Panc1 (cell line): ENCODE data around the gene SRBD1. TPM values are rescaled to one million over a fixed set of nuclear protein-coding genes. Genes with fewer than 3 reads are reported as not detected.

Experiments used
- ATAC-seq: fragments of 200-7000 bp; cut with Tn5 transposase; 2 replicates; pipeline ENCODE4 v1.9.1; 2020; ENCODE audit warnings: mild to moderate bottlenecking, moderate library complexity
- BruUV-seq: library from RNA; stranded (reverse); fragments of 400-500 nt; replicated peaks from 2 replicates; lab custom pipeline; 2021; lab: Mats Ljungman, UMichigan
- CTCF ChIA-PET: fragments of 300-600 bp; sonication (Branson Sonifier 250); formaldehyde crosslinking; loops from one replicate; lab custom pipeline; 2022; ENCODE audit warnings: antibody characterized with exemption; lab: Charles Lee
- POLR2A ChIA-PET: fragments of 300-600 bp; sonication (Branson Sonifier 250); formaldehyde crosslinking; loops from one replicate; lab custom pipeline; 2022; ENCODE audit warnings: antibody characterized with exemption; lab: Charles Lee
- DNase-seq: peaks from one replicate; pipeline ENCODE4 v3.0.0-alpha.2; 2010; ENCODE audit warnings: low read depth, low spot score
- H3K27ac ChIP-seq: 2 replicates; pipeline ENCODE4 v1.5.1; 2011; ENCODE audit warnings: mild to moderate bottlenecking, low read length, inconsistent platforms
- H3K27me3 ChIP-seq: fragments of 200-500 bp; sonication (Bioruptor generic); 2 replicates; pipeline ENCODE4 v1.6.0; 2014; ENCODE audit warnings: low read length, inconsistent platforms; ENCODE audit not compliant: control insufficient read depth, insufficient read depth
- H3K36me3 ChIP-seq: fragments of 200-500 bp; sonication (Bioruptor generic); 2 replicates; pipeline ENCODE4 v1.5.1; 2014; ENCODE audit warnings: inconsistent platforms, mild to moderate bottlenecking, low read length, moderate library complexity; ENCODE audit not compliant: control insufficient read depth, insufficient read depth
- H3K4me1 ChIP-seq: 2 replicates; pipeline ENCODE4 v1.5.1; 2011; ENCODE audit warnings: inconsistent platforms, mild to moderate bottlenecking, low read length, moderate library complexity; ENCODE audit not compliant: control insufficient read depth, insufficient read depth
- H3K4me3 ChIP-seq, 2 experiments: 2 replicates each; pipeline ENCODE4 v1.5.1; 2011 to 2012; ENCODE audit warnings: low read depth in 2 of 2, low read length in 2 of 2, mild to moderate bottlenecking in 2 of 2, inconsistent platforms in 1 of 2, moderate library complexity in 1 of 2
- H3K9me3 ChIP-seq: fragments of 200-500 bp; sonication (Bioruptor generic); 2 replicates; pipeline ENCODE4 v1.5.1; 2014; ENCODE audit warnings: low read depth, mild to moderate bottlenecking, inconsistent platforms, low read length, moderate library complexity; ENCODE audit not compliant: control insufficient read depth, insufficient read depth
- POLR2AphosphoS5 ChIP-seq: IDR thresholded peaks from 2 replicates; pipeline ENCODE4 v1.6.1; 2012; ENCODE audit warnings: mild to moderate bottlenecking, low read depth, low read length, moderate library complexity
- SIN3A ChIP-seq: IDR thresholded peaks from 2 replicates; pipeline ENCODE4 v1.6.1; 2012; ENCODE audit warnings: low read depth, mild to moderate bottlenecking, low read length, moderate library complexity, borderline replicate concordance; ENCODE audit not compliant: insufficient read depth
- TCF7L2 ChIP-seq: IDR thresholded peaks from 2 replicates; pipeline ENCODE4 v1.6.1; 2011; ENCODE audit warnings: mild to moderate bottlenecking, low read depth, low read length, inconsistent platforms
- in situ Hi-C: cut with HindIII; loops from 2 replicates; pipeline ENCODE4 v1.10.0; 2016; ENCODE audit warnings: low sequenced_read_pairs, low pct_unique_long_range_greater_than_20kb
- intact Hi-C: fragments of 100-400 bp; cut with micrococcal nuclease; formaldehyde crosslinking; loops from one replicate; pipeline ENCODE4 v1.10.0; 2022; ENCODE audit not compliant: unreplicated experiment
- total RNA-seq: library from RNA; stranded (reverse); gene quantifications from one replicate; pipeline ENCODE4 v1.2.1, GENCODE V29; 2021; ENCODE audit not compliant: unreplicated experiment
- TF ChIP-seq, protein P1 (sequence below): fragments of 450-650 bp; IDR thresholded peaks from 2 replicates; pipeline ENCODE4 v1.5.1; 2017; ENCODE audit warnings: mild to moderate bottlenecking
- TF ChIP-seq, protein P2 (sequence below), 2 experiments: IDR thresholded peaks; 2 replicates each; pipeline ENCODE4 v1.6.1; 2011 to 2012; ENCODE audit warnings: low read depth in 2 of 2, control low read depth in 1 of 2, low read length in 1 of 2, mild to moderate bottlenecking in 1 of 2, moderate library complexity in 1 of 2; ENCODE audit not compliant: insufficient read depth in 1 of 2

Gene SRBD1
- total RNA-seq, 1 experiment from 2014 or later, result 9.7 TPM

GRCh38 chr2:45494978-45495293 is 116.1 kb downstream of the SRBD1 start:
- Histone ChIP-seq H3K4me1 (no peaks in the 10 kb centered on the region), H3K9me3 (no peaks in the 10 kb centered on the region), H3K4me3 (no peak overlapping the region), H3K27me3 (no peaks in the 10 kb centered on the region), H3K36me3 (no peaks in the 10 kb centered on the region), H3K27ac (no peak overlapping the region)
- TF ChIP-seq, protein P1, sequence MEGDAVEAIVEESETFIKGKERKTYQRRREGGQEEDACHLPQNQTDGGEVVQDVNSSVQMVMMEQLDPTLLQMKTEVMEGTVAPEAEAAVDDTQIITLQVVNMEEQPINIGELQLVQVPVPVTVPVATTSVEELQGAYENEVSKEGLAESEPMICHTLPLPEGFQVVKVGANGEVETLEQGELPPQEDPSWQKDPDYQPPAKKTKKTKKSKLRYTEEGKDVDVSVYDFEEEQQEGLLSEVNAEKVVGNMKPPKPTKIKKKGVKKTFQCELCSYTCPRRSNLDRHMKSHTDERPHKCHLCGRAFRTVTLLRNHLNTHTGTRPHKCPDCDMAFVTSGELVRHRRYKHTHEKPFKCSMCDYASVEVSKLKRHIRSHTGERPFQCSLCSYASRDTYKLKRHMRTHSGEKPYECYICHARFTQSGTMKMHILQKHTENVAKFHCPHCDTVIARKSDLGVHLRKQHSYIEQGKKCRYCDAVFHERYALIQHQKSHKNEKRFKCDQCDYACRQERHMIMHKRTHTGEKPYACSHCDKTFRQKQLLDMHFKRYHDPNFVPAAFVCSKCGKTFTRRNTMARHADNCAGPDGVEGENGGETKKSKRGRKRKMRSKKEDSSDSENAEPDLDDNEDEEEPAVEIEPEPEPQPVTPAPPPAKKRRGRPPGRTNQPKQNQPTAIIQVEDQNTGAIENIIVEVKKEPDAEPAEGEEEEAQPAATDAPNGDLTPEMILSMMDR, result peak; percentile 47; the same call in 1 of the 2 replicates
- TF ChIP-seq POLR2AphosphoS5 (no peak), SIN3A (no peak), TCF7L2 (no peak)
- TF ChIP-seq, protein P2, sequence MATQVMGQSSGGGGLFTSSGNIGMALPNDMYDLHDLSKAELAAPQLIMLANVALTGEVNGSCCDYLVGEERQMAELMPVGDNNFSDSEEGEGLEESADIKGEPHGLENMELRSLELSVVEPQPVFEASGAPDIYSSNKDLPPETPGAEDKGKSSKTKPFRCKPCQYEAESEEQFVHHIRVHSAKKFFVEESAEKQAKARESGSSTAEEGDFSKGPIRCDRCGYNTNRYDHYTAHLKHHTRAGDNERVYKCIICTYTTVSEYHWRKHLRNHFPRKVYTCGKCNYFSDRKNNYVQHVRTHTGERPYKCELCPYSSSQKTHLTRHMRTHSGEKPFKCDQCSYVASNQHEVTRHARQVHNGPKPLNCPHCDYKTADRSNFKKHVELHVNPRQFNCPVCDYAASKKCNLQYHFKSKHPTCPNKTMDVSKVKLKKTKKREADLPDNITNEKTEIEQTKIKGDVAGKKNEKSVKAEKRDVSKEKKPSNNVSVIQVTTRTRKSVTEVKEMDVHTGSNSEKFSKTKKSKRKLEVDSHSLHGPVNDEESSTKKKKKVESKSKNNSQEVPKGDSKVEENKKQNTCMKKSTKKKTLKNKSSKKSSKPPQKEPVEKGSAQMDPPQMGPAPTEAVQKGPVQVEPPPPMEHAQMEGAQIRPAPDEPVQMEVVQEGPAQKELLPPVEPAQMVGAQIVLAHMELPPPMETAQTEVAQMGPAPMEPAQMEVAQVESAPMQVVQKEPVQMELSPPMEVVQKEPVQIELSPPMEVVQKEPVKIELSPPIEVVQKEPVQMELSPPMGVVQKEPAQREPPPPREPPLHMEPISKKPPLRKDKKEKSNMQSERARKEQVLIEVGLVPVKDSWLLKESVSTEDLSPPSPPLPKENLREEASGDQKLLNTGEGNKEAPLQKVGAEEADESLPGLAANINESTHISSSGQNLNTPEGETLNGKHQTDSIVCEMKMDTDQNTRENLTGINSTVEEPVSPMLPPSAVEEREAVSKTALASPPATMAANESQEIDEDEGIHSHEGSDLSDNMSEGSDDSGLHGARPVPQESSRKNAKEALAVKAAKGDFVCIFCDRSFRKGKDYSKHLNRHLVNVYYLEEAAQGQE (IDR thresholded peaks at IDR 0.05; ENCODE audit: insufficient read depth in 1 of 2, low read depth in 2 of 2, low read length in 1 of 2), result no peak
- DNase-seq (no peak), ATAC-seq (no peak)
- in situ Hi-C loops (no loop called here), intact Hi-C loops (loop anchor here (1.0 kb wide), 1 partner anchor 514 kb away; no protein-coding TSS in a partner anchor)
- POLR2A ChIA-PET, result interaction anchor here (0.7 kb wide), 1 partner anchor 83 kb away, joined by 7 read pairs; no protein-coding TSS in a partner anchor
- CTCF ChIA-PET, result interaction anchor here (1.1 kb wide), 1 partner anchor 513 kb away, joined by 12 read pairs; no protein-coding TSS in a partner anchor
- no TSS peak for BruUV-seq

- no peak for TF ChIP-seq TCF7L2
- TF ChIP-seq, protein P1, result peak; percentile 74; the same call in 1 of the 2 replicates
- TF ChIP-seq, protein P2 (IDR thresholded peaks at IDR 0.05; ENCODE audit: insufficient read depth in 1 of 2, low read depth in 2 of 2, low read length in 1 of 2), result no peak
- CTCF ChIA-PET, result interaction anchor here (0.9 to 1.1 kb wide), 2 partner anchors 469 to 513 kb away, joined by 6 to 12 read pairs; no protein-coding TSS in a partner anchor
- ATAC-seq, result no peak
- H3K27ac ChIP-seq, result no peak overlapping the region
- no TSS peak for BruUV-seq
- H3K4me3 ChIP-seq, result no peak overlapping the region
- peak; percentile 41 for DNase-seq
- in situ Hi-C loops (no loop called here), intact Hi-C loops (loop anchor here (1.0 kb wide), 1 partner anchor 513 kb away; no protein-coding TSS in a partner anchor)
- H3K27me3 ChIP-seq, result no peaks in the 10 kb centered on the region
- no peaks in the 10 kb centered on the region for H3K9me3 ChIP-seq
- no peaks in the 10 kb centered on the region for H3K4me1 ChIP-seq
- H3K36me3 ChIP-seq, result no peaks in the 10 kb centered on the region
- POLR2A ChIA-PET, result interaction anchor here (0.7 kb wide), 2 partner anchors 84 to 167 kb away, joined by 3 to 7 read pairs; no protein-coding TSS in a partner anchor
Observed at GRCh38 chr2:45494275-45494977, 116.6 kb downstream of the SRBD1 start.
